GM12874 (cell line): Measurements from ENCODE around the gene SPO11.

Source experiments
- CTCF ChIP-seq: IDR thresholded peaks from 2 replicates; pipeline ENCODE4 v1.5.1; 2011; ENCODE audit warnings: low read depth, mild to moderate bottlenecking, control low read depth, low read length, moderate library complexity; ENCODE audit not compliant: insufficient read depth

SPO11 gene

GRCh38 chr20:57391439-57392301 is 62.1 kb downstream of the SPO11 start:
- TF ChIP-seq CTCF, result no peak

GRCh38 chr20:57392512-57393271 is 63.1 kb downstream of the SPO11 start:
- no peak for TF ChIP-seq CTCF
